ENCODE data around the gene KIAA1328.
"Not testable (repeated sequence)": the region's sequence is repeated elsewhere in the genome, so short reads cannot be mapped to it uniquely, and the experiment has no call there.

KIAA1328 gene

DNA sequence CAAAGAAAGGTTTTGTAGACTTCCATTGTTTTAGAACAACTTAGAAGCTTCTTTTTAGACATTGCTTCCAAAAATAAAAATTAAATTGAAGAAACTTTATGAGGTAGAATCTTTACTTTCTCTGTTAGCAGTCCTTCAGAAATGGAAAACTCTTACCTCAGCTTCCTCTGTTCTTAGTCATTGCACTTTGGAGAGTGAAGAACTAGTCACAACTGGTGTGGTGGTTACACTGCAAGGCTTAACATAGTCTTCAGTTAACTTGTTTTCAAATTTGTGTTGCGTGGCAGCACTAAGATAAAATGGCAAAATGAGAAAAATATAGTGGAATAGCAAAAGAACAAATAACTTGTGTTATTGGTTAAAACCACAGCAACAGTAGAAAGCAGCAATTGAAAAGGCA lies 332.6 kb downstream of the KIAA1328 start:
- no peak for DNase-seq

DNA sequence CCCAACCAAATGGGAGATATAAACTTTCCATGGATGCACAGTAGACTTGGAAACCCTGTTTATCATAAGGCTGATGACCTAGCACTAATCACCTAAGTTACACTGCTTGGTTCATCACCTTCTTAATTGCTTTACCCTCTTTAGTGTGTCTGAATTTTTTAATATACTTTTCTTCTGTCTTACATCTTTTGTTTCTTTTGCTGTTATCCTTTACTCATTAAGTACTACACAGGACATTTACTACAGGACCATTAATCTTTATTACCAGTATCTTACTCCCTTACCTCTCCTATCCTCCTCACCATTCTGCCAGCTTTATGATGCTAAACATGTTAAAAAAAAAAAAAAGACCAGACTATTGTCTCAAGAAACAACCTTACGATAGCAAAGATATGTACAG lies 333.6 kb downstream of the KIAA1328 start:
- DNase-seq, result no peak

DNA sequence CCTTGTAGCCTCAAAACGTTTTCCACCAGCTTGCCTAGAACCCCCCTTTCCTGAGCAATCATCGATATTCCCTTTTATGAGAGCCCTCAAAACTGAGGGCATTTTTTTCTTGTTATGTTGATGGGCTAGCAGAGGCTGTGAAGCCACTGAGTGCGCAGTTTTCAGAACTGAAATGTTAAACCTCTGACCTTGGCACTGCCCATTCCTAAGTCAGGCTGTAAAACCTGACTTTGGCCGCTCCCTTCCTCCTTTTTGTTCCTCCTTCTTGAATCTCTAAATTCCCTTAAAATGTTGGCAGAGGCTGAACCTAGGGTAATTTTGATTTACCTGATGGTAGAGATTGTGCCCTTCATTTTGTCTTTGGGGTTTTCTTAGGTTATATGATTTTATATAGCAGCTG lies 334.2 kb downstream of the KIAA1328 start:
- no peak for DNase-seq

DNA sequence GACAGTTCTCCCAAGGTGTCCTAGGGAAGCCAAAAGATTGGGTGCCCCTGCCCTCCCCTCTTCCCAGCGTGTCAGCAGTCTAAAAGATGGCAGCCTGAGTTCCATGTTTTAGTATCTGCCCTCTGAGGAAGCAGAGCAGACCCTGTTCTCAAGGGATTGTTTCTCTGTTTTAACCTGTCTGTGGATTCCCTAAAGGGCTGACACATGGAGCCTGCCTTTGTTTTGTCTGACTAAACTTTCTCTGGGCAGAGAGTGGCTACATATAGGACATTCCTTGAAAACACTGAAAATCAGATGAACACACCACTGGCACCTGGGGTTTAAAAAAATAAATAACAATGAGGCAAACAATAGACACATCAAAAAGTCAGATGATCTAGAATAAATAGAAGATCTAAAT lies 337.6 kb downstream of the KIAA1328 start:
- DNase-seq, result no peak

DNA sequence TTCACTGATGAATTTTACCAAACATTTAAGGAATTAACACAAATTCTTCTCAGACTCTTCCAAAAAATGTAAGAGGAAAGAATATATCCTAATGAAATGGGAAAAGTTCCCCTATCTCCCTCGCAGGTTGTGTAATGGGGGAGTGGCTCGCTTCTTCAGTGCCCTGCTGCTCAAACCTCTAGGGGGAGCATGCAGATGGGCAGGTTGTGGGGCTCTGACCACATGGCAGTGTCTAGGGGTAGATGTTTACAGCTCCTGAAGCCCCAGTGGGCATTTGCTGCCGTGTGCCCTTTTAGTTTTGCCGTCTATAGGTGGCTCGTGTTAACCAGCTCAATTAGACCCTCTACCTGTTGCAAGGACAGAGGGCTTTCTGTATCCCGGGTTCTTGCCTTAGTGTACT lies 338.0 kb downstream of the KIAA1328 start:
- not testable (repeated sequence) for DNase-seq

DNA sequence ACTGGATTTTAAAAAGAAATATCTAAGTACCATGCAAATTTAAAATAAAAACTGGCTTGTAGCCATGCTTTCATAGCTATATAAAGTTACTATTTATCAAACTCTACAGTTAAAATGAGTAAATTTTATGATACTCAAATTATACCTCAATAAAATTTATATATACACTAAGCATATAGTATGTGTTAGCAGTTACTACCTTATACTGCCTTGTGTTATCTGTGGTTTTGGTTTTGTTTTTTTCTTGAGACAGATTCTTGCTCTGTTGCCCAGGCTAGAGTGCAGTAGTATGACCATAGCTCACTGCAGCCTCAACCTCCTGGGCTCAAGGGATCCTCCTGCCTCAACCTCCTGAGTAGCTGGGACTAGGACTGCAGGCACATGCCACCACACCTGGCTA lies 342.1 kb downstream of the KIAA1328 start:
- DNase-seq, result no peak

DNA sequence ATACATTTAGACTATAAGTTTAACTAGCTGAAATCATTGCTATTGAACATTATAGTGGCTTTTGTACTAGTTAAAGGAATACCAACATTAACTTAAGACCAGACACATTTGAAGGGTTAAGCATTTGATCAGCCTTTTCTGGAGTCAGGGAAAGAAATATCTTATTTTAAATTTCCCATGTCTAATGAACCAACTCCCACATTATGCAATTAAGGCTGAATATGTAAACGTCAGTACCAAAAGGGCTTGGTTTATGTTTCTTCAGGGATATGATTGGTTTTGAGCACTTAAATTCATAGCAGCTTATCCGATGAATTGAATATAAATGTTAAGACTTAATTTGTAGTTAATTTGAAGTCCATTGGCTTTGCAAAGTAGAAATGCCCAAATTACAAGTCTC lies 344.5 kb downstream of the KIAA1328 start:
- DNase-seq, result no peak

DNA sequence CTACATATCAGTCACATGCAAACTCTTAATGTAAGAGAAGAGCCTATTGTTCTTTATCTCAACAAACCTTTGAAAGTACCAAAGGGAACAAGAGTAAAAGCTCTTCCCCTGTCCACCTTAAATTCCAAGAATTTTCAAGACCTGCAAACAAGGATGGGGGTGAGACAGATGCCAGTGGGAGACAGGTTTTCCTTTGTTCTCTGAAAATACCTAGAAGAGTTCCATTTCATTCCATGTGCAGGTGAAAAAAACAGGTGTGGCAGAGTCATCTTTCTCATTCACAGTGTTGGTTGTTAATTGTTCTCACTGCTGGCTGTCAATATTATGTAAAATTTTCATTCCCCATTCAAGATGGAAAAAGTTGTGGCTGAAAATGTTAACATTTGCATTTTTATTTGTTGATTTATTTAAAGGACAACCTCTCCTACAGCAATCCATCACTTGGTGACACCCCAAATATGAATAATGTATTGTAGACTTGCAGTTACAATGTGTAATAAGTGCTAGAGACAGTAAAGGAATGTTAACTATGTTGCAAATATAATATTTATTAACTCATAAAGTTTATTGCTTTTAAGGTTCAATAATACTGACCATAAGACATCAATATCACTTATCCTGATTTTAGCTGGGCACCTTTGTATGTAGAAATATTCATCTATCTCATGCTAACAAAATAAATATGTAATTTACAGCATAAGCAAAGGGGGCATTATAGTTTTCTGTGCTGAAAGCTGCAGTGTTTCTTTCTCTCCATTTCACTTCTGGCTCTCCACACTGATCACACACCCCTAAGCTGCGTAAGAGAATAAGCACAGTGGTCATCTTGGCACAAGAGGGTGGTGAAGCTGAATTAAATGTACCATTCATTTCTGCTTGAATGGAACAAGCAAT lies 347.0 kb downstream of the KIAA1328 start:
- no peak for DNase-seq

DNA sequence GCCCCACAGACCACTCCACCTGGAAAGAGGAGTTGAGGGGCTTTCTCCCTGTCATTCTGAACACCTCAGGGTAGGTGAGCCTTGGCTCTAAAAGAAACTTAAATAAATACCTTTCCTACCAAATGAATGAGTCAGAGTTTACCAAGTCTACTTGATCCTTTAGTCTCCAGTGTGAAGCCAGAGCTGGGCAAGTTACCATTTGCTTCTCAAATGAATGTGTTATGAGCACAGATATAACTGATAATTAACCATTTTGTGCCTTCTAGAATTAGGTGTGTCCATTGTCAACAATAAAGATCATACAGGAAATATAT lies 347.7 kb downstream of the KIAA1328 start:
- DNase-seq, result no peak

DNA sequence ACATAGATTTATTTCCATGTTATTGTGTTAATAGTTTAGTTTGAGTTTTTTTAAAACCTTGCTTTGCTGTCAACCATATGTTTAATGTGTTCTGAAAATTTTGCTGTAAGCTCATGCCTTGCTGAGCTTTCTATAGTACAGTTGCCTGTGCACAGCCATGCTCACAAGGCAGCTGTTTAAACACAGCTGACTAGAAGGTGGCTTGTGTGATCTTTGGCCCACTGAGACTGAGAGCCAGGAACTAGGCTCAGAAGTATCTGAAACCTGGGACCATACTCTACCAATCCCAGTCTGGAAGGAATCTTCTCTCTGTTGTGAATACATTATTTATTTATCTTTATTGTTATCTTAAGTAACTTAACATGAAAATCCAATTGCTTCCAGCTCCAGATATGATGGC lies 350.5 kb downstream of the KIAA1328 start:
- DNase-seq, result no peak

DNA sequence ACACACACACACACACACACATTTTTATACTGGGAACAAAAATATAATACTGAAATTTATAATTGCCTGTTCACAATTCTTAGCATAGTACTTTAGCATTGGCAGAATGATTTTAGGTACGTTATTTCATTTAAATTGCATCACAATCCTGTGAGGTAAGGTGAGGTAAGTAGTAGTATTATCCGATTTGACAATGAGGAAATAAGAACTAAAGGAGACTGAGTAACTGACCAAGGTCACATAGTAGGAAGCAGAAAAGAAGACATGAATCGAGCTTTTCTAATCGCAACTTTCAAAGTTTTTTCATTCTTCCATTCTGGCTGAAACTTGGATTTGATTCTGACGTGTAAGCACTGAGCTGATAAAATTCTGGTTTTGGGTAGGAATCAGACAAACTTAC lies 351.2 kb downstream of the KIAA1328 start:
- DNase-seq, result no peak

DNA sequence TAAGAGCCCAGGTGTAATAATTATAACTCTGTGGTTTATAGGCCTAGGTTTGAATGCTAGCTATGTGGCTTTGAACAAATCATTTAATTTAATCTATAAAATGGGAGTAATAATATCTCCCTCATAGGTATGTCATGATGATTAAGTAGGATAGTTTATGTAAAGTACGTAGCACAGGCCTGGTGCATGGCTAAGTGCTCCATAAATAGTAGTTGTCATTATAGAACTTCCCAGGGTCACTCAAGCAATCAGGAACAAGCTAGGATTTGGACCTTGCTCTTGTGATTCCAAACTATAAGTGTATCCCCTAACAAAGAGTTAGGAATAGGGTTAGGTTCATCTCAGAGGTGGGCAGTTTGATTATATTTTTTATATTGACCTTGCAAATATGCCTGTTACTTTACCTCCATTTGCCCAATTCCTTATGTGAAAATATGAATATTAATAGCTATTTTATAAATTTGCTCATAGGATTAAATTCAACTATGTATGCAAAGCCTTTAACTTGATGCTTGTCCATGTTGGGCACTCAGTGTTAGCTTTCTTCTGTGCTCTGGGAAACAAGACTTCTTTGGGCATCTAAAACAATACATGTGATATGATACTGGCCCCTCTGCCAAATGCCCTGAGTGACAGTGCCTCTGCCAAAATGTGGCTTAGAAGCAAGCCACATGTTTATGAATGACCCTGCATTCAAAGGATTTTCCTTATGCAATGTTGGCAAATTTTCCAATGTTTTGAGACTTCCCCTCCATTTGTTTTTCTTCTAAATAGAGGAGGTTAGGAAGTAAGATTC lies 353.6 kb downstream of the KIAA1328 start:
- no peak for DNase-seq

DNA sequence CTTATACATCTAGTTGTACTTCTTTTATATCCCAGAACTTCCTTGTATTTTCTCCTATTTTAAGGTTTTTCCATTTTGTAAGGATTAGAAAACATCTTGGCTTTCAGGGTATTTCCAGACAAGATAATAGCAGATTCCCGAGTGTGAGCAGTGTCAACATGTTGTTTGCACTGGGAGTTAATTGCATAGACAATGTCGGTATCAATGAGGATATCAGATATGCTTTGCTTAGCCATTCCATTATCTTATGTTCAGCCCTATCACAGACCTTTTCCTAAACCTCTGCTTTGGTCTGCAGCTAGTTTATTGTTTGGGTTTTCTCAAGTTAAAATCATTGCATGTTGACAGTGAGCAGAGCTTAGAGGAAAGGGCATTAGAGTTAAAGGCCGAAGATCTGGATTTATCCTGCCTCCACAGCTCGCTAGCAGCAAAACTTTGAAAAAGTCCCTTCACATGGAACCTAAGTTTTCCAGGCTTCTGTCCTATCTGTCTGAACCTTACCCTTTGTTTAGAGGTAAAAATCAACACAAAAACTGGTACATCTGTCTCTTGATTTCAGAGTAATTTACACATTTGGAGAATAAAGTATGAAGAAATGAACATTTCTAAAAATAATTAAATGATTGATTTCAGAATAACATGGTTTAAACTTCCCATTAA lies 355.4 kb downstream of the KIAA1328 start:
- no peak for DNase-seq

DNA sequence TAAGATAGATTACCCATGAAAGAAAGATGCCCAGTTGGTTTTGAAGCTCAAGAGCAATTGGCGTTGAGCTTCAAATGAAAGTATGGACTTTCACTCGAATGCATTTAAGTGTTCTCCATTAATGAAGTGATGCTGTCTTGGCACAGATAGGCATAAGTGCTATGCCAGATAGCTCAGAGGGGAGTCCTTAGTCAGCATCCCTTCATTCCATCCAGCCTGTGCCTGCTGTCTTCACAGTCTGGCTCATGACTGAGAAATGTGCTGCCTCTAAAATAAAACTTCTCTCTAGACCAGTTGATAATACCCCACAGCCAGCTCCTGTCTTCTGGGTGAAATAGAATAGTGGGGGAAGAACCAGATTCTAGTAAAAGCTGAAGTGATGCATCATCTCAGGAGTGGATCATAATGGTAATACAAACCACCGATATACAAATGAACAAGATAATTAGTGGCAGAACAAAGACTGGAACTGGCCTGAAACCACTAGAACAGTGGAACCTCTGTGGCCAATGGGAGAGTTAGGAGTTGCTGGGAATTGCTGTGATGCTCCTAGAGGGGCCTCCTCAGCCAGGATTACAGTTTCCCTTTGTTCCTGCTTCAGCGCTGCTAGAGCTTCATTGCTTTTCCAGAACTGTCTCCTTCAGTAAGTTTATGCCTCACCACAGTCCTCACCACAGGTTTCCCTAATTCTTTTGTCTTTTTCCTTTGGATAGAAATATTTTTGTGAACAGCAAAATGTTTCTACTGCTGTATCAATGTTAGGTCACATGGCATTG lies 359.3 kb downstream of the KIAA1328 start:
- DNase-seq, result no peak

DNA sequence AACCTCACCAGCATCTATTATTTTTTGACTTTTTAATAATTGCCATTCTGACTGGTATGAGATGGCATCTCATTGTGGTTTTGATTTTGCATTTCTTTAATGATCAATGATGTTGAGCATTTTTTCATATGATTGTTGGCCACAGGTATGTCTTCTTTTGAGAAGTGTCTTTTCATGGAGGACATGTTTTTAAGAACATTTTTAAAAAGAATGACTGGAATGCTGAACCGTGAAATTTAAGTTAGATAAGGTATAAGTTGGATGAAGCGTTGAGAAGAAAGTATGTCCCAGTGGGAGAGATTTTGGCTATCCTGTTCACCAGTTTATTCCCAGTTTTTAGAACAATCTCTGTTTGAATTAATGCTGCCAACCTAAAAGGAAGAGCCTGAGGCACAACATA lies 370.8 kb downstream of the KIAA1328 start:
- no peak for DNase-seq

DNA sequence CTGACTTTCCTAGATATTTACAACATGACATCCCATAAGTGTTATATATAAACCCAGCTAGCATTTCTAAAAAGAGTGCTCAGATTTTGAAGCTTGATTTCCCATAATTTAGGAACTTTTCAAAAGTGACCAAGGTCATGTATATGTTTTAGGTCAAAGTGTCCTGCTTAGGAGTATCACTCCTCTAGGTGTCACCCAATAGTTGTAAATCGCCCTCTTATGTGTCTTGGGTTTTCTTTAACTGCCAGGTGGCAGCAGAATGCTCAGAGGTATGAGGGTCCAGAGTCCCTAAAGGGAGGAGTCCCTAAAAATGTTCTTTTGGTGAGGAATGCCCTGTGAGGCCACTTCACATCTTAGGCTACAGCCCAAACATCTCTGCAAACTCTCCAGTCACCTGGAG lies 378.4 kb downstream of the KIAA1328 start:
- DNase-seq, result no peak

DNA sequence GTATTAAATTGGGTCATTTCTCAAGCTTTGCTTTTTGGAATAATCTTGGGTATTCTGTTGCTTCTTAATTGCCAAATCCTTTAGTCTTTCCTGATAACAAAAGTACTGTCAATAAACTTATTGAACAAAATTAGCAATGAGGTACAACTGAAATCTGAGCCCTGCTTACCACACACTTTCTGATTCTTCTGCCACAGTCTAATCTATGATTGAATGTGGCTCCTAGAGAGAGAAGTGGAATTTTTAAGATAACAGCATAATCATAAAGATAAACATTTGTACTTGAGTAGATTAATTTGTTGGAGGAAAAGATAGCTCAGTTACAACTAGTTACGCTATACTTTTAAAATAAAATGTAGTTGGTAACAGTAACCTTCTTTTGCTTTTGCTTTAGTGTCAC lies 381.9 kb downstream of the KIAA1328 start:
- no peak for DNase-seq

DNA sequence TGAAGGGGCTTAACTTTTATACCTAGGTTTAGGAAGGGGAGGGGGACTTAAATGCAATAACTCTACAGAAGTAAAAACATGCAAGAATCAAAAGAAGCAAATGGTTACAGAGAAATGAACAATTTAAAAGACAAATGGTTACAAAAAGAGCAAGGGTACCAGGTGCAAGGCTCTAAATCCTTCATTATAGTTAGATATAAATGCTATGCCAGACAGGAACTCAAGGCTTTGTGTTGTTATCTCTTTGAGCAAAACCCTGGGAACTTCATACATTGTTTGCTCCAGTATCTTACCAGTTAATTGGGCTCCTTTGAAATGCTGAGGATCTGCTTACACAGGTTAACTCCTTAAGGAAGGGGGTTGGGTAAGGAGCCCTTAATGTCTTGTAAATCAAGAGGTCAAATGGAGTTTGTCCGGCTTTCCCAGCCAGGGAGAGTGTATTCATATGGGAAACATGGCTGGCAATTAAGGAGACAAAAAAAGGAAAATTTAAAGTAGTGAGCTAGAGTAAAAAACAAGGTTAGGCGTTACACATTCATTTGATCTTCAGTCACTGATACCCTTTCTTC lies 389.2 kb downstream of the KIAA1328 start:
- DNase-seq, result no peak

DNA sequence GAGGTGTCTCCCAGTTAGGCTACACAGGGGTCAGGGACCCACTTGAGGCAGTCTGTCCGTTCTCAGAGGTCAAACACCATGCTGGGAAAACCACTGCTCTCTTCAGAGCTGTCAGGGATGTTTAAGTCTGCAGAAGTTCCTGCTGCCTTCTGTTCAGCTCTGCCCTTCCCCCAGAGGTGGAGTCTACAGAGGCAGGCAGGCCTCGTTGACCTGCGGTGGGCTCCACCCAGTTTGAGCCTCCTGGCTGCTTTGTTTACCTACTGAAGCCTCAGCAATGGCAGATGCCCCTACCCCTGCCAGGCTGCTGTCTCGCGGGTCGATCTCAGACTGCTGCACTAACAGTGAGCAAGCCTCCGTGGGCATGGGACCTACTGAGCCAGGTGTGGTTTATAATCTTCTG lies 390.3 kb downstream of the KIAA1328 start:
- no peak for DNase-seq

DNA sequence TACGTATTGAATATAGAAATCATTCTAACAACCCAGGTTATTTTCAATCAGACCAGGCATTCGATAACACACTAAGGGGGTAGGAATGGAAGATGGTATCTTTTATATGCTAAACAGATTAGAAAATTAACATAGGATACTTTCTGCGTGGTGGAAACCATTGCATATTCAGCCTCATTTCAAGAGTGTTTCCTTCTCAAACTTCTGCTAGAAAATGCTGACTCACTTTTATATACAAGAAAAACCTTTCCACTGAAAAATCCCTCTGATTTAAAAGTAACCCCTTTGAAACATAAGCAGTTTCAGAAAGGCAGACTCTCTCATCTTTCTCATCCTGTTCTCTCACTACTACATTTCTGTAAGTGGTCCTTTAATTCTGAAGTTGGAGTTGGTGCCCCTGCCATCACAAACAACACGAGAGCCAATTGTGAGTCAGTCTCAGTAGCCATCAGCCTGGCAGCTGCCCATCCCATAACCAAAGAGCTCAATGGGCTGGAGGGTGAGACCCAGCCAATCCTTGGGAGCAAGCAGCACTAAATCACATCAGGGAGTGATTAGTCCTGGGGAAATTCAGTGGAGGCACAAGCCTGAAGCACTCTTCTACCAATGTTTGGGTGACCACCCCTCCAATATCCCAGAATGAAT lies 393.5 kb downstream of the KIAA1328 start:
- DNase-seq, result no peak

DNA sequence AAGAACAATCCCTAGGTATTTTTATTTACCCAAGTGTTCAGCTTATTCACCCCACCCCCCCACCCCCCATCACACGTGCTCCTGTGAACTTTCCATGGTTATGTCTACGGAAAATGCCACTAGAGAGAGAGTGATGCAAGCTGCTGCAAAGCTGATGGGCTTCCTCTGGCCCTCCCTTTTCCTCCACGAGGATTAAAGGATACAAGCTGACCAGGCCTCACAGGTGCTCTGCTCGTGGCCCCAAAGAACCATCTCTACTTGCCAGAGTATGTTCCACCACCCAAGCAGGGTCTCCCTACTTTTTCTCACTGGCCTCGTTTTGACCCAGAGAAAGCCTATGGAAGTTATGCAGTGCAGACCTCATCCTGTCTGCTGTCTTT lies 394.1 kb downstream of the KIAA1328 start:
- no peak for DNase-seq

DNA sequence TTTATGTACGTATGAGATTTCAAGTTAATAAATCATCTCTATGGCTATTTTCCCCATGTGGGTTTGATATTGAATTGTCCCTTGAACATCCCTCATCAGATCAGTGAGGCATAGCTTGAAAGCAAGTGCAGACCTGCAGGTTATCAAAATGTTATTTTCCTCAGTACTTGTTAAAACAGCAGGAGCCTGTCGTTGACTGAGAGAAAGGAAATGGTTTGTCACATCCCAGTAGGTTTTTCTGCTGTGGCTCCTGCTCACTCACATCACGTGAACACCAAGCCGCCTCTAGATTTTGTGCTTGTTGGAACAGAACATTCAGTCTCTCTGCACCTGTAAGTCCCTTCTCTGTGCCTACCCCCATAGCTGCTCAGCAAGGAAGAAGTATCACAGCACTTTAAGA lies 396.4 kb downstream of the KIAA1328 start:
- no peak for DNase-seq
